HG02973 (cell line): ENCODE data around the gene IZUMO1.
A peak's percentile ranks its signal among the peaks of the same experiment; 100 is the strongest.
"Not testable (repeated sequence)": the region's sequence is repeated elsewhere in the genome, so short reads cannot be mapped to it uniquely, and the experiment has no call there.

Source experiments
- ATAC-seq: cut with Tn5 transposase; IDR thresholded peaks from one replicate; pipeline ENCODE4 v1.9.1; 2021; ENCODE audit warnings: moderate library complexity; ENCODE audit not compliant: unreplicated experiment

The IZUMO1 gene

DNA sequence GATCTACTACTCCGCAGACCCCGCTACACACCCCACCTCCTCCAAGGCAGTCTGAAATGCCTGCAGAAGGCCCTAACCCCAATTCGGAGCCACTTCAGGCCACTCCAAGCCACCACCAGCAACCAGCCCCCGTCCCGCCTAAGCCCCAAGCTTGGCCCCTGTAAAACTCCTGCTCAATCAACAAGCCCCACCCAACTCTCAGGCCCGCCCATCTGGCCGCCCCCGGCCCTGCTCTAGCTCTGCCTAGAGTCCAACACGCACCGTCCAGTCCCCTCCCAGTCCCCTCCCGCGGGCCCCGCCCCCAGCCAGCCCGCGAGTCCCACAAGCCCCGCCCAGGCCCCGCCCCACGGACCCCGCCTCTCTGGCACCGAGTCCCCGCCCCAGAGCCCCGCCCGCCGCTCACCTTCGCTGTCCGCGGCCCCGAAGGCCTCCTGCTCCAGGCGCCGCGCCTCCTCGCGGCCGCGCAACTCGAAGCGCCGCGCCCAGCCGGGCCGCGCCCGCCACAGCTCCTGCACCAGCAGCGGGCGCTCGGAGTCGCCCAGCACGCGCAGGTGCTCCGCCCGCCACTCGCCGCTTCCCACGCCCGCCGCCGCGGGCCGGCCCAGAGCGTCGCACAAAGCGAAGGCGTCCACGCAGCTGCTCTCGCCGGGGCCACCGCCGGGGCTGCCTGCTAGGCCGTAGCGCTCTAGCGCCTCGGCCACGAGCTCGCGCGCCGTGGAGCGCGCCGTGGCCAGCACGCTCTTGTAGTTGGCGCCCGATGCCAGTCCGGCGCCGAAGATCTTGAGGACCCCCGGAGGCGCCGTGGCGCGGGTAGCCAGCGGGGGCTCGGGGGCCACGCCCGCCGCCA, 7.9 kb downstream of the IZUMO1 start:
- no peak for ATAC-seq

DNA sequence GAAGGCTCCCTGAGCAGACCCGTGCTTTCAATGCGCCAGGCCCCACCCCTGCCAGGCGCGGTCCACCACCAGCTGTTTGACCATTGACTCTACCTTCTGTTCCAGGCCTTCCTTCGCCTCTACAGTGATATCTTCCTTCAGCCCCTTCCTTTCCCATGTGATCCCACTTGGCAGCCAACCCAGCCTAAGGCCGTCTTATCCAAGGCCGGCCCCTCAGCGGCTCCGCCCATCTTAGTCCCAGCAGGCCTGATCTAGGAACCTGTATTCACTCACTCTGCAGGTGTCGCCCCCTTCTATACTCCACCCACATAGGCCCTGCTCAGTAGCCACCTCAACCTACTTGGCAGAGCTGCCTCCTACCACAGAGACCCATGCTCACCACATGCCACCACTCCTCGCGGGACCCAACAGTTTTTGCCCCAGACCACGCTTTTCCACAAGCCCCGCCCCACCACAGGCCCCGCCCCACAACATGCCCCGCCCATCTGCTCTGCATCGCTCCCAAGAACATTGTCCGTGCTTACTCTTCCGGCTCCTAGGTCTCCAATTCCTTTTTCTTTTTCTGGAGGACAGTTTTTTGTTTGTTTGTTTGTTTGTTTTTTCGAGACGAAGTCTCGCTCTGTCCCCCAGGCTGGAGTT, 9.2 kb downstream of the IZUMO1 start:
- ATAC-seq, result no peak

DNA sequence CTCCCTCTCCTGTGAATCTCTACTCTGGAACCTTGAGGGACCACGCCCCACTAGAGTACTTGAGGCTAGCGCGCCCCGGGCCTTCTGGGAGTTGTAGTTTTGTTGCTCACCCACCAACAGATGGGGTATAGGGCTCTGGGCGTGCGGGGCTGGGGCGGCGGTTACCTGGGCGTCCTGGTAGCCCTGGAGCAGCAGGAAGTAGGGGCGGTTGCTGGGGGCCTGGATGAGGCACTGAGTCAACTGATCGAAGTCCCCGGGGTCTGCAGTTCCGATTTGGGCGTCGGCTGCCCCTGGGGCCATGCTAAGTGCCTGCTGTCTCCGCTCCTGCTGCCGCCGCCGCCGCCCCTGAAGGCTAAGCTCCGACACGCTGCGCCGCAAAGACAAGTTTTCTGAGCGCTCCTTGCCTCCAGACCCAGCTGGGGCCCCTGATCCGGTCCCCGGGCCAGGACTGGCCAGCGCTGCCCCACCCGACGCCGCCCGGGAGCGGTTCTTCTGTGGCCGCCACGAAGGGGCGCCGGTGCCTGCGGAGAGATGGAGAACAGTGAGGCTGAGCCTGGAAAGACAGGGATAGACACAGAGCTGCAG, 11.6 kb downstream of the IZUMO1 start:
- ATAC-seq, result no peak

GRCh38 chr19:48734625-48735024, 12.1 kb downstream of the IZUMO1 start:
- ATAC-seq, result no peak

DNA sequence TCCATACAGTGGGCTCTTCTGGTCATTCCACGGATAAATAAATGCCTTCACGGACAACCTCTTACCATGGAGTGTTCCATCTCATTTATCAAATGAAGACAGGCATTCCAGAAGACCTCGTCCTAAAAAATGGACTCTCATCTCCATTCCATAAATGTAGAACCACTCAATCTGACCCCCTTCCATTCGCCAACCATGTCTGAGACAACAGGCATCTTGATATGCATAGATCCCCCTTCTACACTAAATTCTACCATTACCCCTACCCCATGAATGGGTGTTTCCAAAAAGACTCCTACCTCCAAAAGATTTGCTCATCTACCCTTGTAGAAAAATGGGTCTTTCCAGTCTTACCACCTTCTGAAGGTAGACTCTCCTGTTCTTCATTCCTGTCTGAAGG, 15.3 kb downstream of the IZUMO1 start:
- no peak for ATAC-seq

DNA sequence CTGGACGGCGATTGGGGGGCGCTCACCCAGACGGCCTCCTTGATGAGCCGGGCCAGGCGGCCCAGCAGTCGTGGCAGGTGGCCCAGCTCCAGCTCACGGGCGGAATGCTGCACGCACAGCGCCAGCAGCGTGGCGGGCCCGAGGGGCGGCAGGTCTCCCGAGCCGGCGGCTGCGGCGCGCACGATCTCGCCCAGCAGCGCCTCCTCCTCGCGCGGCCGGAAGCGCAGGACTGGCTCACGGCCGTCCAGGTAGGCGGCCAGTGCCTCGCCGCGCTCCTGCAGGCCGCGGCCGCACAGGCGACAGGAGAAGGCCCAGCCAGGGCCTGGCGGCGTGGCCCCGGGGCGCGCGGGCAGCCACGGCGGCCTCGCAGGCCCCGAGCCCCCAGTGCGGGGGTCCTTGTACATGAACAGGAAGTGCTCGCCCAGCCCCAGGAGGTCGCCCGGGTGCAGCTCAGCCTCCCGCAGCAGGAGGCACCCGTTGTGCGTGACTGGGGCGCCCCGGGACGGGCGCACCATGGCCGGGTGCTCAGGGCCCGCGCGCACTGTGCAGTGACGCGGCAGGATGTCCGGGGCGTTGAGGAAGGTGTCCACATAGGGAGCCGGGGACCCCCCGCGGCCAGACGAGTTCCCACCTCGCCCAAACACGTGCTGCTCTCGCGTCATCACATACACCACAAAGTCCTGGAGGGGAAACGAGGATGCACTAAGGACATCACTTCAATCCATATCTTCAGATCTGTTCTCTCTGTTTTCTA, 17.6 kb downstream of the IZUMO1 start:
- ATAC-seq, result no peak

DNA sequence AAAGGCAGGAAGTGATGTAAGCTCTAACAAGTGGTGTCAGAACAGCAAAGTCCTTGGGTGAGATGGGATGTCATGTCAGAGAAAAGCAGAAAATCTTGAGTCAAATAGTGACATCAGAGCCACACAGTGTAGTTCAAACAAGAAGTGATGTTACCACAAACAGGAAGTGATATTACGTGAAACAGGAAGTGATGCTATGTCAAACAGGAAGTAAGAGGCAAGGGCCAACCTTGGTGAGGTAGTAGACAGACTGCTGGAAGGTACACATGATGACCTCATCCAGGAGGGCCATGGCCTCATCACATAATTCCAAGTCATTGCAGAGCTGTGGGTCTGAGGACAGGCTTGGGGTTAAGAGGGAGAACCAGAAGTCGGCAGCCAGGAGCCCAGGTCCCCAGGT, 20.2 kb downstream of the IZUMO1 start:
- ATAC-seq, result no peak

DNA sequence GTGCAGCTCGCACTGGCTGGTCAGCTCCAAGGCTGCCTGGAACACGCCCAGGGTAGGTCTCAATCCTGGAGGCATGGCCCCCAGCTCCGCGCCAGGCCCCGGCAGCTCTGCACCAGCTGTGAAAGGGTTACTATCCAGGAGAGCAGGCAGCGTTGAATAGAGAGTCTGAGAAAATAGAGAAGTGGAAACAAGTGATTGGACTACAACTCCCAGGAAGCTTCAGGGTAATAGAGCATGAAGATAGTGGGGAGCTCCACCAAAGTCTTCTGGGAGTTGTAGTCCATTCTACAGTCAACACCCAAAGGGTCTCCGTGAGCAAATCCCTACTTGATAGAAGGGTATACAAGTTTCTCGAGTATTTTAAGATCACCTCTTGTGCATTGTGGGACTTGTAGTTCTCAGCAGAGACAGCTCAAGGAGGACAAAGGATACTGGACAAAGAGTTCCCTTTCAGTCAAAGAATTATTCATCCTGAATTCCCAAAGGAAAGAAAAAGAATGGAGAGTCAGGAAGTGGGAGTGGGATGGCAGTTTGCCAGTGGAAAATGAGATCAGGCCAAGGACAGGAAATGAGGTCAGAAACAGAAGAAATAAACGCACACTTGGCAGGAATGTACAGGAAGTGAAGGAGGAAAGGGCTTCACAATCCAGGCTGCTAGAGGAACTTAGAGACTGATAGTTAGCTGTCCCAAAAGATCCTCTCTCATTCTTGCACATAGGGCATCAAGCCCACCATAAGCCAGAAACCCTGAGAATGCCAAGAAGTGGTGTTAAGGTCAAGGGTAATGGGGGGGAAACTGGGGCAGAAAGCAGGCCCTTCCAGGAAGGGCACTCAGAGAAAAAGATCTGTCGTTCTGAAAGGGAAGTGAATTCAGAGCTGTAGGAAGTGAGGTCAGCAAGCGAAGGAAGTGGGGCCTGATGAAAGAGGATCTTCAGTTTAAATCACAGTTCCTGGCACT, 21.6 kb downstream of the IZUMO1 start:
- no peak for ATAC-seq

- ATAC-seq, result no peak
Measured at GRCh38 chr19:48722196-48722708, 24.5 kb downstream of the IZUMO1 start.

DNA sequence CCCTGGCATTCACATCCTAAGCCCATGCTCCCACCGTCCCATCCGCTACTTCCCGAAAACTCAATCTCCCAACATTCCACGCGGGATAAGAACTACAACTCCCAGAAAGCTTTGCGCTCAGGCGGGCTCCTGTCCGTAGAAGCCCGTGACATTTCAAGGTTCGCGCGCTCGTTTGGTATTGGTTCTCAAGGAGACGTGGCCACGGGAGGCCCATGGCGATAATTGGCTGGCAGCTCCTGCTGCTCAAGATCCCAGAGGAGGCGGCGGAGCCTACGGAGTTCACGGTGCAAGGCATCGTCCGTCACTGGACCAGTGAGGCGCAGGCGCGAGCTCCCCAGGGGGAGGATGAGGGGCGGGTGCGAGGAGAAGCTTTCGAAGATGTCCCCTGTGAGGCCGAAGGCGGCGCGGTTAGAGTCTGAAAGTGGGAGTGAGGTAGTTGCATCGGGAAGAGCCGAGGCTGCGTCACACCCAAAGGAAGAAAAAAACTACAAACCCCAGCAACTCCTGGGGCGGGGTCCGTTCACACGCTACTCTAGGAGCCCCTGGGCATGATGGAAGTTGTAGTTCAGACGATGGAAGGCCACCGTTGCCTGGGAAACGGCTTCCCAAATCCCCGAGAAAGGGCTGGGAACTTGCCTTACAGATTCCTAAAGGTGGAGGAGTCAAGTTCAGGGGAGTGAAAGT, 26.0 kb downstream of the IZUMO1 start:
- ATAC-seq, result peak; percentile 75

DNA sequence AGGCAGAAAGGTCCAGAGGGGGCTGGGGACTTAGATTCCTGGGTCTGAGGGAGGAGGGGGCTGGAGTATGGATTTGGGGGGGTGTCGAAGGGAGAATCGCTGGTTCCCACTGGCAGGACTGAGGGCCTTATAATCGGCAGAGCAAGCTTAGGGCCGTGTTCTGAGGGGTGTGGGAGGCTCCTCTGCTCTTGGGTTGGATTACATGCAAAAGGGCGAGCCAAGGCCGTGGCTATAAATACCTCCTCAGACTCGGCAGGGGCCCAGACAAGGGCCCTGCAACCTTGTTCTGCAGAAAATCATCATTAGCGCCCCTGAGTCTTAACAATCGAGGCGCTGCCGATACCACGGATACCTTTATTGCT, 26.5 kb downstream of the IZUMO1 start:
- no peak for ATAC-seq

DNA sequence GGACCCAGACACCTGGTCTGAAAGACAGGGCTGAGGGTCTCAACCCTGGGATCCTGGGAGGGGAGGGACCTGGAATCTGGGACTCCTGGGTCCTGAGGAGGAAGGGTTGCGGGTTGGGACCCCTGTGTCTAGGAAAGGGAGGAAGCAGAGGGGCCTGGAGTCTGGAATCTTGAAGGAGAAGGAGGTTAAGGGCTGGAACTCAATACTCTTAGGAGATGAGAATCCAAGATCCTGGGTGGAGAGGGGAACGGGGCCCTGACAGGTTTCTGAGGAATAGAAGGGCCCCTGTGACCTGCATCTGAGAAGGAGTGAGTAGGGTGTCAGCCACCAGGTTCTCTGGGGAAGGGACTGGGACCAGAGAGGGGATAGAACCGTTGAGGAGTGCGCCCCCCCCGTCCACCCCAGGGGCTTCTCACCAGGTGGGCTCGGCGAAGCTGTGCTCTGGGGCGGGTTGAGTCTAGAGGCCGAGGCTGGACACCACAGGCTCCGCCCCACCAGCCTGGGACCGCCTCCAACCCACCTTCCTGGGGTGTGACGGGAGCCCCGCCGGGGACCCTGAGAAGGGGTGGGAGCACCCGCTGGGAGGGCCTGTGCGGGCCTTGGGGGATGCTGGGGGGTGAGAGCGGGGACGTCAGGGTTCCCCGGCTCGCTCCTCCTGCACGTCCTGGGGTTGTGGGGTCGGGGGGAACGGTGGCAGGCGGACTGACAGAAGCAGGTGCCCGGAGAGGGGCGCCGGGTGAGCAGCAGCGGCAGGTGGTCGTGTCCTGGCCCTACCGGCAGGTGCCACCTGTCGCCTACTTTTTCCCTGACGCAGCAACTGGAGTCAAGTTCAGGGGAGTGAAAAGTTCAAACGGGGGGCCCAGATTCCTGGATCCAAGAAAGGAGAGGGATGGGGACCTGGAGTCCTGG, 27.2 kb downstream of the IZUMO1 start, which contains the start of gene MAMSTR:
Gene MAMSTR (minus strand): TSS at position 463 of the 909 bp plus-strand sequence. CDS start 694 bp downstream, outside the sequence.
- ATAC-seq, result no peak

DNA sequence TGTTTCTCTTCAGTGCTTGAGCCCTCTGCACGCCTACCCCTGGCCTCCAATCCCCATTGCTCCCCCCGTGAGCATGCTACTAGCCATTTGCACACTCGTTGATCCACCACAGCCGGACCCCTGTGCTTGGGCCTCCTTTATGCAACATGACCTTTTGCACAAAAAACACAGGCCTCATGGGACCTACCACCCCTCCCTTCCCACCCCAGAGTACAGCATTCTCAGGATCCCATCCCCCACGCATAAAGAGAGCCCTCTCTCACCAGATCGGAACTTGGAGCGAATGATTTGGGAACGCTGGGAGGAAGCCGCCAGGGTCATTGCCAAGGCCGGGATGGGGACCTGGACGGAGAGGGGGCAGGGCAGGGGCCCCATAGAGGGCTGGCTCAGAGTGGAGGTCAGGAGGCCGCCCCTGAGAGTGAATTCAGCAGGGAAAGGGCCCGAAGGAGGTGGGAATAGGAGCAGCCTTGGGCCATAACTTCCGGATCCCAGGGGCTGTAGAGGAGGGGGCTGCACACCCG, 27.9 kb downstream of the IZUMO1 start:
- no peak for ATAC-seq

DNA sequence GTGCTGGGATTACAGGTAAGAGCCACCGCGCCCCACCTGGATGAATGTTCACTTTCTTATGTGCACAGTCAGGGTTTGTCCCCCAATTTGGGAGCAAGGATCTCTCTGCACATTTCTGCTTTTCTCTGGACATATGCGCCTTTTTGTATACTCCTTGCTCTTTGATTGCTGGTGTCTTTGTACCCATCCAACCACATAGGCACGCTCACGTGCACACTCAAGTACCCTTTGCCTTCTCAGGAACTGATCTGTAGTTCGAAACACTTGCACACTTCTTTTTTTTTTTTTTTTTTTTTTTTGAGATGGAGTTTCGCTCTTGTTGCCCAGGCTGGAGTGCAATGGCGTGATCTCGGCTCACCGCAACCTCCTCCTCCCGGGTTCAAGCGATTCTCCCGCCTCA, 28.6 kb downstream of the IZUMO1 start:
- ATAC-seq, result not testable (repeated sequence)

- no peak for ATAC-seq
Measured at GRCh38 chr19:48716562-48717291, 30.0 kb downstream of the IZUMO1 start.

DNA sequence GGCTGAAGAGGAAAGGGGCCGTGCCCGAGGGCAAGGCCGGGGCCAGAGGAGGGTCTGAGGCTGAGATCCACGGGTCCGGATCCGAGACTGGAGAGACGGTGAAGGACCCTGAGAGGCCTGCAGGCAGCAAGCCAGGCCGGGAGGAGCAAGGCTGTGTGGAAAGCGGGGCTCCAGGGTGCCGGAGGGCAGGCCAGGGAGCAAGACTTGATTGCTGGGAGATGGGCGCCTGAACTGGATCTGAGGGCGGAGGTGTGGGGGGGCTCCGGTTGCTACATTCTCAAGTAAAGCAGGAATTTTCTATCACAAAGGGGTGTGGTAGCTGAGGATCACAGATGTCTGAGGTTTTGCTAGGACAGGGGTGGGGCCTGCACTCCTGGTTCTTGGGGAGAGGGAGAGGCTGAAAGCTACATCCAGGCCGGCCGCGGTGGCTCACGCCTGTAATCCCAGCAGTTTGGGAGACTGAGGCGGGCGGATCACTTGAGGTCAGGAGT, 31.0 kb downstream of the IZUMO1 start:
- no peak for ATAC-seq
